Eye (tissue), 1 donor: ENCODE measurements around the gene PRKCA.
"Not testable (repeated sequence)": the region's sequence is repeated elsewhere in the genome, so short reads cannot be mapped to it uniquely, and the experiment has no call there.

Source experiments
- DNase-seq: peaks from one replicate; pipeline ENCODE4 v3.0.0-alpha.2; 2015

PRKCA gene

DNA sequence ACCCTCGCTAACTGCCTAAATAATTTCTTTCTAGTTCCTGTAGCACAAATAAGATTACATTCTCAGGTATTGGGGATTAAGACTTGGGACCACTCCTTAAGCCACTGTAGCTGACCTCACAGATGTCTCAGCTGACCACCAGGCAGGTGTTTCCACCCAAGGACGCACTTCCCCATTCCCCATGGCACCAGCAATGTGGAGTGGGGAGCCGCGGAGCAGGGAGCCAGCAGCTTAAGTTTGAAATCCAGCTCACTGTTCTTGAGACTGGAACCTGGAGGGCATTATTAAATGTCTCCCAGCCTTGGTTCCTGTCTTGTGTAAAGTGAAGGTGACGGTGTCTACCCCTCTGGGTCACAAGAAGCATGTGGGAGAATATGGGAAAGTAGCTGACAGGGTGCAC is 283.1 kb downstream of the PRKCA start:
- DNase-seq: no peak

DNA sequence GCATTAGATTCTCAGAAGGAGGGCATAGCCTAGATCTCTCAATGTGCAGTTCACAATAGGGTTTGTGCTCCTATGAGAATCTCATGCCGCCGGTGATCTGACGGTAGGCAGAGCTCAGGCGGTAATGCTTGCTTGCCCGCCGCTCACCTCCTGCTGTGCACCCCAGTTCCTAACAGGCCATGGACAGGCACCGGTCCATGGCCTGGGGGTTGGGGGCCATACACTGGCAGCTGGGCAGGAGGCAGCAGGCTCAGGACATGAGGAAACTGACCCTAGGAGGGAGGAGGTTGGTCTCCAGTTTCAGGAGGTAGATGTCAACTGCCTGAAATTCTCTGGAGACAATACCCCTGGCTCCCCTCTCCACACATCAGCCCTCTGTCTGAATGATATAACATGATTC is 287.5 kb downstream of the PRKCA start:
- no peak for DNase-seq

DNA sequence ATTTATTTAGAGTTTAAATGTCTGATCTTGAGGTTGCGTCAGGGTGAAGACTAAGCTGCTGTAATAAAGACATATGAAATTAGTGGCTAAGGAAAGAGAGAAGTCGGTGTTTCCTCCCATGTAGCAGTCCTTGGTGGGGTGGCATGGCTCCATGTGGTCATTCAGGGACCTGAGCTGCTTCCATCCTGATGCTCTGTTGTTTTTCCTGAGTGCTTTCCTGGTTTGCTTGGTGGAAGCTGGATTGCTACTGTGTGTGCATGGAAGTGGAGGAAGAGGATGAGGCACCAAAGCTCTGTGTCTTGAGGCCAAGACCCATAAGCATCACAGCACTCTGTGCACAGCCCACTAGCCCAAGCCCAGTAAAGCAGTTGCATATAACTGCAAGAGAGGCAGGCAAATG is 290.7 kb downstream of the PRKCA start:
- no peak for DNase-seq

DNA sequence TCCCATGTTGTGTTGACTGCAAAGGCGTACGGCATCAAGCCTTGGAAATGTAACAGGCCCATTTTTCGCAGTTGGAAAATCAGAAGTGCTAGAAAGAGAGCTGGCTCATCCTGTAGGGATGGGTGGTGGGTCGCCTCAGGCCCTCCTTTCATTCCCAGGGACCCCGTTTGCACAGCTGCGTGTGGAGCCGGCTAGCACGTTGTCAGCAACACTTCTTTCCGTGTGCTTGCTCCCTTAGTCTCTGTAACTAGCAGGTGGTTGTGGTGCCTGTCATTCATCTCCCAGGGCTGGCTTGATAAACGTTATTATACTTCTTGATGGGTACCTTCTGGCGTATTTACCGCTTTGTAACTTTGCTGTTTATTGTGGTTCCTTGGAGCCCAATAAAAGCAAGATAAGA is 293.5 kb downstream of the PRKCA start:
- no peak for DNase-seq

DNA sequence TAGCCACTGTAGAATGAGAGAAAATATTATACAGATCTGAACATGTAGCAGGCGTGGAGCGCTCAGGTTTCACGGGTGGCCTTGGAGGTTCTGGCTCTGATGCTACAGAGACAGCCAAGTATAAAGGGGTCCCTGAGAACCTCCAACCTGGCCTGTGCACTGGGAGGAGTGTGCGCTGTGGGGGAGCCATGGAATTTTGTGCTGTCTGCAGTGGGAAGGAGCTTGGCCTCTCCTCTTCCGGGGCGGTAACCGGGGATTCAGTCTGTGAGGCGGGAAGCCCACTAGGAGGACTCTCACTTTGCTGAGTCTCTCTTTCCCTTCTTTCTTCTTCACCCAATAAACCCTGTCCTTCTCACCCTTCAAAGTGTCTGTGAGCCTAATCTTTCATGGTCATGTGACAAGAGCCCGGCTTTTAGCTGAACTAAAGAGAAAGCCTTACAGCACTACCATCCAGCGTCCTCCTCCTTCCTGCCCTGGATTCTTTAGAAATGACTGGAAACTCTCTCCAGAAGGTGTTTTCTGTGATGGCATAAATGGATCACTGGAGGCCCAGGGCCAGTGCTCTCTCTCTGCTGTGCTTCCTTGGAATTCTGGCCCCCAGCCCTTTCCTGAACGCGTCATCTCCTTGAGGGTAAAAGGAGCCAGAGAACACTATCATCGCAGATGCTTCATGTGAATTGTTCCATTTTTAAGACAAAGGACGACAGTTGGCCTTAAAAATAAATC is 300.4 kb downstream of the PRKCA start:
- no peak for DNase-seq

DNA sequence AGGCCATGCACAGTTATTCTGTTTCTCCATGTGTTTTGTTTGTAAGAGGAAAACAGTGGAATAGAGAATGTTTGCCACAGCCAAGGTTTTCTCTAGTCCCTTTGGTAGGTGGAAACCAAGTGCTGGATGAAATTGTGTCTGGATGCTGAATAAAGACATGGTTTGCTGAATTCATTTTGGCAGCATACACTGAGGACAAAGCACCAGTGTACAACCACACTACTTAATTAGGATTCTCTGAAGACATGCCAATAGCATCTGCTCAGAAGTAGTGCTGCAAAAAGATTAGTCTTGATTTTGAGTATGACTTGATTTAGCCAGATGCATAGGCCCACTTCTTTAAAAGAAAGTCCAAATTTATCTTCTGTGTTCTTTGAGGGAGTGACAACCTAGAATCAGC is 302.0 kb downstream of the PRKCA start:
- no peak for DNase-seq

DNA sequence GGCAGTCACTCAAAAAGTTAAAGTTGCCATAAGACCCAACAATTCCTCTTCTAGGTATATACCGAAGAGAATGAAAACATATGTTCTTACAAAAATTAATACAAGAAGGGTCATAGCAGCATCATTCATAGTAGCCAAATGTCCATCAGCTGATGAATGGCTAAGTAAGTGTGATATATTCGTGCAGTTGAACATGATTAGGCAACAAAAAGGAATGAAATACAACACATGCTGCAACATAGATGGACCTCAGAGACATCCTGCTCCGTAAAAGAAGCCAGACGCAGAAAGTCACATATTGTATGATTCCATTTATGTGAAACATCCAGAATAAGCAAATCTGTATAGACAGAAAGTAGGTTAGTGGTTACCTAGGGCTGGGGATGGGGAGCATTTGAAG is 303.1 kb downstream of the PRKCA start:
- DNase-seq: no peak

DNA sequence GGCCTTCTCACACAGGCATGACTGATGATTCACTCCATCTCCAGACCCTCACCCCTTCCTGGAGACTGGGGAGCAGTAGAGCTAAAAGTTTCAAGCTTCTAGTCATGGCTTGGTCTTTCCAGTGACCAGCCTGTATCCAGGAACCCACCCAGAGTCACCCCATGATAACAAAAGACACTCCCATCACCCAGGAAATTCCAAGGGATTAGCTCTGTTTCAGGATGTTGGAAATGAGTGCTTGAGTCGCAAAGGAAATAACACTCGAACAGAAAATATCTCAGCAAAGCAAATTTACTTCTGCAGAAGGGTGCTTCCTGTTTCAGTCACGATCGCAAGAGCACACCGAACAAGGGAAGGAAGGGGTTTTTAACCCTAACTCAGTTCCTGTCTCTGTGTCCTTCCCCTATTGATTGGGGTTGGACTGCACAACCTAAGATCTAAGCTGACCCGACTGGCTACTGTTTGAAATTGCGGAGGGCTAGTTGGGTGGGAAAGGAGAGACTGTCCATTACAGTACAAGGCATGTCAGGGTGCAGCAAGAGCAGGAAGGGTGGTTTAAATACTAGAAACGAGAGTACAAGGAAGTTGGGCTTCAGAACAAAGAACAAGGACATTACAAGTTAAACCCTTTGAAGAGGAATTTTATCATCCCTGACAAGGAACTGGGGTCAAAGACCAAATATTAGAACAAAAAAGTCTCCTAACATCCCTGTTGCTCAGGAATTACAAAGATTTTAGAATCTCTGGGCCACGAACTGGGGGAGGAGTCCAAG is 308.1 kb downstream of the PRKCA start:
- no peak for DNase-seq

DNA sequence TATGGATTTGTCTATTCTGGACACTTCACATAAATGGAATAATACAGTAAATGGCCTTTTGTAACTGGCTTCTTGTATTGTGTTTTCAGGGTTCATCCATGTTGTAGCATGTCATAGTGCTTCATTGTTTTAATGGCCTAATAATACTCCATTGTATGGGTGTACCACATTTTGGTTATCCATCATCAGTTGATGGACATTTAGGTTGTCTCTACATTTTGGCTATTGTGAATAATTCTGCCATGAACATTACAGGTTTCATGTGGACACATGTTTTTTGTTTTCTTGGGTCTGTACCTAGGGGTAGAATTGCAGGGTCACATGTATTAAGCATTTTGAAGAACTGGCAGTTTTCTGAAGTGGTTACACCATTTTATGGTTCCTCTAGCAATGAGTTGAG is 309.0 kb downstream of the PRKCA start:
- no peak for DNase-seq

DNA sequence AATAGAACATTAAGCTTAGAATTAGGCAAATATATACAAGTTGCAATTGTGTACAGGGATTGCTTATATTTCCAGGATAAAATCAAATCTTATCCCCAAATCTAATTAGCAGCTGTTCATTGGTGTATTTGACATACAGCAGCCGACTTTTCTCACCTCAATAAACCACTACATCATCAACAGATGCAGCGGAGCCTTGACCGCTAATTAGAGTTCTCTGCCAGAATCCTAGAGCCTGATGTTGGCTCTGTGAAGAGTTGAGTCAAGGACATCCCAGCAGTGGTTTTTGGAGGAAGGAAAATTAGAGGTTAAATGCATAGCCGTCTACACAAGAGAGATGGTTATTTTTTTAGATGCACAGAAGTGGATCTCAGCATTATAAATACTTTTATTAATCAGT is 310.6 kb downstream of the PRKCA start:
- no peak for DNase-seq

DNA sequence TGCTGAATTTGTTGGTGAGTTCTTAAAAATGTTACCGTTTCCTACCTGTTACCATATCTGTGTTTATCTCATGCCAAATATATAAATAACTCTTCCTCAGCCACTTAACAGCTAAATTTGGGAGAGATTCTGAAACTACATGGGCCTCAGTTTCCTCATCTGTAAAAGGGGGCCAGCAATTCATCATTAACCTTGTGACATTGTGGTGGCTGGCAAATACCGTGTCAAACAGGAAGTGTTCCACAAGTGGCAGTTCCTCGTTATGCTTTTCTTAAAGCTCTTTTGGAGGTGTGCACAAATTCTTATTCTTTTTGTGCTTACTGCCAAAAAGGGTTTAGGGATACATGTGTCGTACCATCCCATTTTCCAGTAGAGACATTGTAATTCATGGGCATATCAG is 312.1 kb downstream of the PRKCA start:
- no peak for DNase-seq

DNA sequence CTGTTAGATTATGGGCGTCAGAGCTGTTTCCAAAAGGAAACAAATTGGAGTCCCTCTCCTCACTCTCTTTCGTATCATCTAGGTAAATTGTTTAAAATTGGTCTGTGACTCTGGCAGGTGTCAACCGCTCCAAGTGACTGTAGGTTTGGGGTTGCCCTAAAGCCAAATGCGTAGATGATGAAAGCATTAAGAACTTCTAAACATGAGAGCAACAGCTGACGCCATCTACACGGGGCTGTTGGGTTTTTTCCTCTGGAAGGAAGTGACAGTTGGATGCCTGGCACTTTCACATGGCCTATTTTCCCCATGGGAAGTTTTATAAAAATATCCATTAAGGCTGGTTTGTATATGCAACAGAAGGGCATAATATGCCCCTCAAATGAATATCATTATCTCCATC is 316.8 kb downstream of the PRKCA start:
- no peak for DNase-seq

DNA sequence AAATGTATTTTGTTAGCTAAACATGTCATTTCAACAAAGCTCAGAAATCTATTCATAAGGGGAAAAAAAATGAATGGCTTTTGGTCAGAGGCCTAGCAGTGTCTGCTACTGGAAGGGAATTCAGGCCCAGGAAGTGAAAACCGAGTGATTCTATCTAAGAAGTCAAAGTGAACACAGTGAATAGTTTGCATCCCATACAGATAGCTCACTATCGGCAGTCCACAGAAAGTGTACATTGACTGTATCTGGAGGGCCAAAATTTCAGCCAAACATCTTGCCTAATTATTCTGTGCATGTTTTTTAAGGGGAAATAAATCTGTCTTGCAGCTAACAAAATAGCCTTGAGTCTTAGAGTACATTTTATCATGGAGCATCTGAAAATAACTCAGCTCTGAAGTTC is 318.1 kb downstream of the PRKCA start:
- no peak for DNase-seq

DNA sequence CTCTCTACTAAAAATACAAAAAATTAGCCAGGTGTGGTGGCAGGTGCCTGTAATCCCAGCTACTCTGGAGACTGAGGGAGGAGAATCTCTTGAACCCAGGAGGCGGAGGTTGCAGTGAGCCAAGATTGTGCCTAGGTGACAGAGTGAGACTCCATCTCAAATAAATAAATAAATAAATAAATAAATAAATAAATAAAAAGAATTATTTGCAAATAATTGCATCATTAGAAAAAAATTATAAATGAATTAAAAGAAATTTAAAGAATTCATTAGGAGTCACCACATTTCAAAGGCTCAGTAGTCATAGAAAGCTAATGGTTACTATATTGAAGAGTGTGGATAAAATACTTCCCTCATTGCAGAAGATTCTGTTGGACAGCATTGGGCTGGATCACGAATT is 322.2 kb downstream of the PRKCA start:
- not testable (repeated sequence) for DNase-seq

DNA sequence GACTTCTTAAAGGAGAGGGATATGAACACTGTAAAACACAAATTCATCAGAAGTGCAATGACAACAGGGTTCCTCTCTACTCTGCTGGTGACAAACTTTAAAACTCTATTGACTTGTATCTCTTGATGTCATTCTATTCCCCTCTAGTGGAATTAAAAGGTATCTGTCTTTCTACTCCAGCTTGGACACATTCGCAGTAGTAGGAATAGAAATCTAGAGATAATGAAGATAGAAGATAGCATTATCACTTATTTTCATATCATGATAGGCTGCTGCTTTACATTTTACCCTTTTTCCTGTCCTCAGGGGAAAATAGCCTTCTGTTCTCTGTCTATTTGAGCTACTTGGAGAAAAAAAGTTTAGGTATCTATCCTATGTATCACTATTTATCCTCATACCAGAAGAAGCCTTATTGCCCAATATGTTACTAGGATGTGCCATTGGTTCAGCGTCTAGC is 322.9 kb downstream of the PRKCA start:
- peak; percentile 50 for DNase-seq

DNA sequence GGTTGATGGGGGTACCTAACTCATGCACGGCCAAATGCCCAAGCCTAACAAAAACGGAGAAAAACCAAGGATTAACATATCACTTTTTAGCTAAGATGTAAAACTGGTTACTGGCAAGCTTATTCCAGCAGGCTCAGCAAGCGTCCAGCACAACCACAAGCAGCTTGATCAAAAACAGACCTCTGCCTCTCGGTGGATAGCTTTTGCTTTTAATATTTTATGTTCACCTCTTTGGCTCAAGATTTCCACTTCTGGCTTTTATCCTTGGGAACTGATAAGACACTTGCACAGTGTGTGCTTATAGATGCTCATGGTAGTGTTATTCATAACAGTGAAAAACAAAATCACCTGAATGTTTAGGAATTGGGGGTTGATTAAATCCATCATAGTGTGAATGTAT is 325.6 kb downstream of the PRKCA start:
- peak; percentile 37 for DNase-seq

DNA sequence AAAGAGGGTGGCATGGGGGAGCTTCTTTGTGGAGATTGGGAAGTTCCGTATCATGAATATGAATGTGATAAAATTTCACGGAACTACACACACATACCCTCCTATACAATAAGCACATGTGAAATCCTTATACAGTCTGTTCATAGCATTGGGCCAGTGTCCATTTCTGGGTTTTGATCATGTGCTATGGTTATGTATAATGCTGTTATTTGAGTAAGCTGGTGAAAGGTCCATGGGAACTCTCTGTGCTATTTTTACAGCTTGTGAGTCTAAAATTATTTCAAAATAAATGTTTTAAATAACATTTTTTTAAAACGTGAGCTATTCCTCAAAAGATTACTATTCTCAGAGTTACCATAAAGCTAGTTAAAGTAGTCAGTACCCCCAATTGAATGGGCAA is 327.3 kb downstream of the PRKCA start:
- DNase-seq: no peak

DNA sequence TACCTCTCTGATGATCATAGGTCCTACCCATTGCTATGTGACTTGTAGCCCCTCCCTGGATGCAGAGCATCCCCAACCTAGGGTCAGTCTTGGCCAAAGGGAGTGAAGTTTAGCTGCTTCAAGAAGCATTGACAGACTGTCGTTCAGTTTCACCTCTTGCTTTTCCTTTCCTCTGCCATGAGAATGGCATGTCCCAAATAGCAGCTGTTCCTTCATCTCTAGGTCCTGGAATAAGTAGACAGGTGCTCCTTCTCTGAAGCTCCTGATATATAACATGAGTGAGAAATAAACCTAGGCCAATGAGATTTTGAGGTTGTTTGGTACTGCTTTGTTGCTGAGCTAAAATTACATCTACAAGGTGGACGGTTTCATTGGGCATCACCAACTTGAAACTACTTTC is 328.0 kb downstream of the PRKCA start:
- no peak for DNase-seq

DNA sequence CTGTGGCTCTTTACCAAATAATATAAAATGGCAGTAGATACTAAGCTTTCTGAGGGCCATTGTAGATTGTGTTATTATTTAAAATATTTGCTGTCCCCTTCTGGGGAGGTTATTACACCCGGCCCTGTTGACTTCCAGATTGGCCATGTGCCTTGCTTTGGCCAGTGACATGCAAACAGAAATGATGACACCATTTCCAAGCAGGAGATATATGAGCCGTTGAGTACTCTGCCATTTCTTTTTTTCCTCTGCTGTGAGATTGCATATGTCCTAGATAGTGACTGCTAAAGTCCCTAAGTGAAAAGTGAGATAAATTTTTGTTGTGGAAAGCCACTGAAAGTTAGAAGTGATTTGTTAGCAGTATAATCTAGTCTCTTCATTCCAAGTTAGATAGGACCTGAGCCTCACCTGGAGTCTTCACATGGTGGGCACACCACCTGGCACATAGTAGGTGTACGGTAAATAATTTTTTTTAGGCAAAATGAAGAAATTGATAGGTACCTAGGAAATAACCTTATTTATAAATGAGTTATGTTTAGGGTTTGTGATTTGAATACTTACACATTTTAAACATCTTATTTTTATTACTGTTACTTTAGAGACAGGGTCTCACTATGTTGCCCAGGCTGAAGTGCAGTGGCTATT is 328.5 kb downstream of the PRKCA start:
- DNase-seq: no peak

DNA sequence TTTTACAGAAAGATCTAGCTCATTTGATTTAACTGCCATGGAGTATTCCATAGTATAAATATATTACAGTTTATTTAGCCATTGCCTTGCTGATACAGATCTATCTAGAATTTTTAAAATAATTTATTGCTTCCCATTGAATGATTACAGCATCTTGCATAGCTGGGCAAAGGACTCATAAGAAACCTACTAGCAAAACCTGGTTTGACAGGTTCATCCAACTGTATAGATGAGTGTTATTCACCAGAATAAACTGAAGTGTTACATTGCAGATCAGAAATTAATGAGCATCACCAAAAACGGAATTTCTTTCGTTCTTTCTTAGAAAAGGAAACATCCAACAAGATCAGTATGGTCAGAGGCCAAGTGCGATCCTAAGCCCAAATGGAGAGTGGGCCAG is 330.3 kb downstream of the PRKCA start:
- peak; percentile 73 for DNase-seq

DNA sequence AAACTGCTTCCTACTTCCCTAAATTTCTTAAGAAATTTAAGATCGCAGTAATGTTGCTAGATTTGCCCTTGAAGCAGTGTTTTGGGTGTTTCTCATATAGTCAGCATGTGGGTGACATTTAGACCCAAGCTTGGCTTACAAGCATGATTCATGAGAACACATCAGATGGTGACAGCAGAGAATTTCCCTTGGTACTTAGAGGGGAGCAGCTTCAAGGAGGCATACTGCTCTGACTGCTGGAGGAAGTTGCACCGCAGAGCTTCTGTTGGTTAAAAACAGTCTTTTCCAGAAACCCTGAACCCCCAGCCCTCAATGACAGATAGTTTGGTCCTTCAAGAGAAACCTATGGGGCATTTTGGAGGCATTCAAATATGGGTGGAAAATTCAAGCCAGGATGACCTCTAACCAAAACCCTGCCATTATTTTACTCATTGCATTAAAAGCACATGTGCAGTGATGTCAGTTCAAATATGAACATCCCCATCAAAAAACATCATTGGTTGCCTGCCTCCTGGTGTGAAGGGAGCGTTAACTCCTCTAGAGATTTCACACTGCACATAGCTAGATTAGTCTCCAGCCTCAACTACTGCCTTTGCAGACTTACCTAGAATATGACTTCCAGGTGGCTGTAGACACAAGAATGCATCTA is 331.0 kb downstream of the PRKCA start:
- peak; percentile 77 for DNase-seq

DNA sequence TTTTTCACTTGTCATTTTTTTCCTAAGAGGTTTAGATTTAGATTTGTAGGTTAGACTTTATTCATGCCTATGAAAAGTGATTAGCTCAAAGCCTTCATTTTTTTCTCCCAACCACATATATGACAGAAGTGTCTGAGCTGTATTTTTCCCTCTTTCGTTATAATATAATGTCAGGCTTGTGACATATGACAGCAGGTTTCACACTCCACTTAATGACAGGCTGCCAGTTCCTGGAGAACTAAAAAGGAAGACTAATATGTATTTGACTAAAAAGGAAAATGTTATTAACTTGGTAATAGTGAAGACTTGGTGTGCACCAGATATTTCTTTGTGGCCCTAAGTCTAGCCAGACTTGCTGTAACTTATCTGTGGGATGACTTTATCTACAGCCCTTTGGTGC is 331.8 kb downstream of the PRKCA start:
- no peak for DNase-seq

DNA sequence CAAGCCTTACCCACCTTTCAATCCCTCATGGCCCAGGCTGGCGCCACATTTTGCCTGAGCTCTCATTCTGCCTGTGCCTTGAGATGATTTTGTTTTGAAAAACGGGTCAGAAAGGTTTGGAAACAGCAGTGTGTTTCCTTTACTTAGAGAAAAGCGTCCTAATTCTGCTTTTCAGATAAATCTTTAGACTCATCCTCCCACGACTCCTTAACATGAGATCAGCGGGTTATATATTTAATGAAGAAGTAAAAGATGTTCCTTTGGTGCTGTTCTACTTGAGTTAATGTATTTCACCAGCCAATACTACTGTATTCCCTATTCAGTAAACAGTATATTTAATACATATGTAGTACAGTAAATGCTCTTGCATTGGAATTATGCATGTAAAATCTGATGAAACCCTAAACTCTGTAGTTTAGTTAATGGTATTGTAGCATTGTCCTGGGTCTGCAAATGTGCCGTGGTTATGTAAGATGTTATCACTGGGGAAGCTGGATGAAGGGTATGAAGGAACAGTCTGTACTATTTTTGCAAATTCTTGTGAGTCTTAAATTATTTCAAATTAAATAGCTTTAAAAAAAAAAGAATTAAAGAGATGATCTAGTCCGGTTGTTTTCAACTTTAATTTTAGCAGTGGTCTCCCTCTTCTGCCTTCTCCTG is 333.1 kb downstream of the PRKCA start:
- no peak for DNase-seq
